HEK293T (cell line): ENCODE measurements around the gene PTPN13.

Experiments used
- ARNT ChIP-seq: fragments of 450-650 bp; IDR thresholded peaks from 2 replicates; pipeline ENCODE4 v1.6.1; 2017; ENCODE audit warnings: mild to moderate bottlenecking
- FOXK2 ChIP-seq: fragments of 450-650 bp; IDR thresholded peaks from 2 replicates; pipeline ENCODE4 v1.6.1; 2016; ENCODE audit warnings: mild to moderate bottlenecking
- FOXM1 ChIP-seq: fragments of 450-650 bp; IDR thresholded peaks from 2 replicates; pipeline ENCODE4 v1.6.1; 2017; ENCODE audit warnings: mild to moderate bottlenecking, borderline replicate concordance
- HDGF ChIP-seq: fragments of 450-650 bp; IDR thresholded peaks from 2 replicates; pipeline ENCODE4 v1.6.1; 2017; ENCODE audit warnings: antibody characterized with exemption, borderline replicate concordance
- TARDBP ChIP-seq: fragments of 450-650 bp; IDR thresholded peaks from 2 replicates; pipeline ENCODE4 v1.6.1; 2016
- TF ChIP-seq, protein P1 (sequence below): fragments of 450-650 bp; IDR thresholded peaks from 2 replicates; pipeline ENCODE4 v1.6.1; 2016

DNA sequence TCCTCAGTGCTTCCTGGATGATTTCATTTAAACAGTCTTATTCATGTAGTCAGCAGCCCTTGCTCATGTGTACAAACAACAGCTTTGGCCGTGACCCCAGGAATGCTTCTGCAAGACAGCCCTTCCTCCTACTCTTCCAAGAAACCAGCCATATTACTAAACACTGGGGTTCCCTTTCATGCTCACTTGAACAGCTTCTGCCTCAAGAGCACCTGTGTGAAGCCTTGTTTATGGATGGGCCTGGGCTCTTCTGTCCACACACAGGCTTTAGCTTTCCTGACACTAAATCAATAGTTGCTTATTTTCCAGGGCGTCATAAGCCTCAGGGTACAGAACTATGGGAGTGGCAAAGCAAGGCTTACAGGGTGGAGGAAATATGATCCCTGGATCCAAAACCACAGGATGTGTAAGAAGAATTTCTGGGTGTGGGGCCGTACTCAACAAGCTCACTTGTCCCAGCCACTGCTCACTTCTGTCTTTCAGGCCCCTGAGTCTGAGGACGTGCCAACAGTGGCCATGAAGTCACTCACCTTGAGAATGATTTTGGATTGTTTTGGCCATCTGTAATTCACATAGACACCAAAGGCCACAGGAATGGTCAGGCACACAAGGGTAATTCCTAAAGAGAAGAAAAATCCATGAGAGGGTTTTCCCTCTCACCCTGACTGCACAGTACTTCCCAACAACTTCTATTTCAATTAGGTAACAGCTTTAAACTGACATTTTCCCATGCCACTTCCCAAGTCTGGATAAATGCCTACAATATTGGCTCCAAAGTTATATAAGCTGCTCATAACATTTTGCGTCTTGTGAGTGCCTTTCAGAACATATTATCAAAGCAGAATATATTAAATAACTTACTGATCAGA, 237.4 kb downstream of the PTPN13 start:
- TF ChIP-seq TARDBP (no peak), FOXM1 (no peak), ARNT (no peak), FOXK2 (no peak), HDGF (no peak)
- TF ChIP-seq, protein P1, sequence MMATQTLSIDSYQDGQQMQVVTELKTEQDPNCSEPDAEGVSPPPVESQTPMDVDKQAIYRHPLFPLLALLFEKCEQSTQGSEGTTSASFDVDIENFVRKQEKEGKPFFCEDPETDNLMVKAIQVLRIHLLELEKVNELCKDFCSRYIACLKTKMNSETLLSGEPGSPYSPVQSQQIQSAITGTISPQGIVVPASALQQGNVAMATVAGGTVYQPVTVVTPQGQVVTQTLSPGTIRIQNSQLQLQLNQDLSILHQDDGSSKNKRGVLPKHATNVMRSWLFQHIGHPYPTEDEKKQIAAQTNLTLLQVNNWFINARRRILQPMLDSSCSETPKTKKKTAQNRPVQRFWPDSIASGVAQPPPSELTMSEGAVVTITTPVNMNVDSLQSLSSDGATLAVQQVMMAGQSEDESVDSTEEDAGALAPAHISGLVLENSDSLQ = no peak
